ENCODE measurements around the gene ATF6B.
"Not testable (repeated sequence)": the region's sequence is repeated elsewhere in the genome, so short reads cannot be mapped to it uniquely, and the experiment has no call there.

DNA sequence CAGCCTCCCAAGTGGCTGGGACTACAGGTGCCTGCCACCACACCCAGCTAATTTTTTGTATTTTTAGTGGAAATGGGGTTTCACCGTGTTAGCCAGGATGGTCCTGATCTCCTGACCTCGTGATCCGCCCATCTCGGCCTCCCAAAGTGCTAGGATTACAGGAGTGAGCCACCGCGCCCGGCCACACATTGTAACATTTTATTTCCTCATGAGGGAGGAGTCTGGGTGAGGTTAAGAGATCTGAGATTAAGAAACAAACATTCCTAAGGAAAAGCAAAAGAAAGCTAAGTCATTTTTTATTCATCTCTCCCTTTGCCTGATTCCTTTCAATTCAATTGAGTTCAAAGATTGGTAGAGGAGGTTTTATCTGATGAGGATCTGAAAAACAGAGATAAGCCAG, 16.2 kb upstream of the ATF6B start:
- TF ChIP-seq CTCF, POLR2A (IDR thresholded peaks at IDR 0.05): not testable (repeated sequence)
